Measurements from ENCODE around the gene RYK.

GRCh38 chr3:134201201-134202130, 49.2 kb downstream of the RYK start:
- TF ChIP-seq RAD21 (IDR thresholded peaks at IDR 0.05; ENCODE audit: low read depth) (no peak), ZBTB7A (IDR thresholded peaks at IDR 0.05; ENCODE audit: low read depth) (no peak), FOXM1 (IDR thresholded peaks at IDR 0.05; ENCODE audit: borderline replicate concordance, low read depth) (no peak), CREB1 (IDR thresholded peaks at IDR 0.05; ENCODE audit: low read depth) (no peak), TCF12 (IDR thresholded peaks at IDR 0.05; ENCODE audit: low read depth) (no peak), YY1 (IDR thresholded peaks at IDR 0.05; ENCODE audit: low read depth) (no peak), REST (IDR thresholded peaks at IDR 0.05; ENCODE audit: low read depth) (no peak), EP300 (IDR thresholded peaks at IDR 0.05; ENCODE audit: borderline replicate concordance) (no peak), CEBPB (IDR thresholded peaks at IDR 0.05) (no peak), TAF1 (IDR thresholded peaks at IDR 0.05; ENCODE audit: low read depth) (no peak), MAX (IDR thresholded peaks at IDR 0.05) (no peak), EGR1 (IDR thresholded peaks at IDR 0.05) (no peak), NFIC (IDR thresholded peaks at IDR 0.05) (no peak), TEAD4 (IDR thresholded peaks at IDR 0.05) (no peak)

All from Ishikawa (cell line).